ENCODE measurements around the gene CD44. TPM values are rescaled to one million over a fixed set of nuclear protein-coding genes. Genes with fewer than 3 reads are reported as not detected.
A peak's percentile ranks its signal among the peaks of the same experiment; 100 is the strongest.

Gene CD44
- total and polyA plus RNA-seq, 4 donors, result 4.1 to 26.9 (median 14.6) TPM

DNA sequence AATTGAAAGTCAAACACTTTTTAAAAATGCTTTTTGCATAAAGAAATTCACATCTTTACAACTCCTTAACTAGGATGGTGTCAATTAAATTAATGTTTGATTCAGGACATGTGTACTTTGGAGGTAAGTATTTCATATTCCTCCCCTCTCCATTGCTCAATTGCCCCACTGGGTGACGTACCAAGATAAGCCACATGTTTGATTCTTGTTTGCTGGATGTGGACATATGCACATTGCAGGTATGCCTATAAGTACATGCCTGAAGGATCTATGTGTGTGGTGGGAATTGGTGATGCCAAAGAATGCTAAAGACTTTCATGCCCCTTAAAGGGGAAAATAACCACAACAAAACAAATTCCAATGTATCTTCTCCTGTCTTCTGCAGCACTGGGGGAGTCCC is 5.8 kb downstream of the CD44 start:
- no peak for DNase-seq (ENCODE audit: low spot score)
- WGBS, result 35% methylated on average over 1 of the region's 1 CpG
- H3K4me3 ChIP-seq (ENCODE audit: low read depth in 1 of 3, low read length in 3 of 3), result no peak overlapping the region
- H3K4me1 ChIP-seq (ENCODE audit: control insufficient read depth in 4 of 4, insufficient read depth in 4 of 4, low read length in 3 of 4), result peaks cover 0 to 2% (median 0%) of the 10 kb centered on the region in 4 donors
- no peaks in the 10 kb centered on the region for H3K27me3 ChIP-seq (ENCODE audit: control insufficient read depth in 4 of 4, insufficient read depth in 4 of 4, low read length in 3 of 4)
- H3K36me3 ChIP-seq (ENCODE audit: control insufficient read depth in 4 of 4, insufficient read depth in 3 of 4, low read depth in 1 of 4, low read length in 3 of 4), result no peaks in the 10 kb centered on the region
- H3K27ac ChIP-seq (ENCODE audit: low read depth in 1 of 2, low read length in 2 of 2), result peak overlapping the region in 1 of 2 donors; percentile 9
- no peak overlapping the region for H3K9ac ChIP-seq (ENCODE audit: low read depth in 1 of 2, low read length in 2 of 2)
- peaks cover 0 to under 1% (median 0%) of the 10 kb centered on the region in 4 donors for H3K9me3 ChIP-seq (ENCODE audit: control insufficient read depth in 4 of 4, low read length in 3 of 4)
- TF ChIP-seq HNF4G (IDR thresholded peaks at IDR 0.05), result no peak
- no peak for TF ChIP-seq RXRA (IDR thresholded peaks at IDR 0.05)
- no peak for TF ChIP-seq FOXA2 (IDR thresholded peaks at IDR 0.05)
- TF ChIP-seq, protein P1, sequence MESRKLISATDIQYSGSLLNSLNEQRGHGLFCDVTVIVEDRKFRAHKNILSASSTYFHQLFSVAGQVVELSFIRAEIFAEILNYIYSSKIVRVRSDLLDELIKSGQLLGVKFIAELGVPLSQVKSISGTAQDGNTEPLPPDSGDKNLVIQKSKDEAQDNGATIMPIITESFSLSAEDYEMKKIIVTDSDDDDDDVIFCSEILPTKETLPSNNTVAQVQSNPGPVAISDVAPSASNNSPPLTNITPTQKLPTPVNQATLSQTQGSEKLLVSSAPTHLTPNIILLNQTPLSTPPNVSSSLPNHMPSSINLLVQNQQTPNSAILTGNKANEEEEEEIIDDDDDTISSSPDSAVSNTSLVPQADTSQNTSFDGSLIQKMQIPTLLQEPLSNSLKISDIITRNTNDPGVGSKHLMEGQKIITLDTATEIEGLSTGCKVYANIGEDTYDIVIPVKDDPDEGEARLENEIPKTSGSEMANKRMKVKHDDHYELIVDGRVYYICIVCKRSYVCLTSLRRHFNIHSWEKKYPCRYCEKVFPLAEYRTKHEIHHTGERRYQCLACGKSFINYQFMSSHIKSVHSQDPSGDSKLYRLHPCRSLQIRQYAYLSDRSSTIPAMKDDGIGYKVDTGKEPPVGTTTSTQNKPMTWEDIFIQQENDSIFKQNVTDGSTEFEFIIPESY (IDR thresholded peaks at IDR 0.05), result no peak
- no peak for TF ChIP-seq EGR1 (IDR thresholded peaks at IDR 0.05; ENCODE audit: low read depth in 2 of 2)
- no peak for TF ChIP-seq GABPA (IDR thresholded peaks at IDR 0.05 in 1 of 2, conservative IDR thresholded peaks at IDR 0.05 in 1 of 2)
- TF ChIP-seq HNF4A (conservative IDR thresholded peaks at IDR 0.05), result no peak
- TF ChIP-seq TAF1 (conservative IDR thresholded peaks at IDR 0.05), result no peak
- TF ChIP-seq, protein P2, sequence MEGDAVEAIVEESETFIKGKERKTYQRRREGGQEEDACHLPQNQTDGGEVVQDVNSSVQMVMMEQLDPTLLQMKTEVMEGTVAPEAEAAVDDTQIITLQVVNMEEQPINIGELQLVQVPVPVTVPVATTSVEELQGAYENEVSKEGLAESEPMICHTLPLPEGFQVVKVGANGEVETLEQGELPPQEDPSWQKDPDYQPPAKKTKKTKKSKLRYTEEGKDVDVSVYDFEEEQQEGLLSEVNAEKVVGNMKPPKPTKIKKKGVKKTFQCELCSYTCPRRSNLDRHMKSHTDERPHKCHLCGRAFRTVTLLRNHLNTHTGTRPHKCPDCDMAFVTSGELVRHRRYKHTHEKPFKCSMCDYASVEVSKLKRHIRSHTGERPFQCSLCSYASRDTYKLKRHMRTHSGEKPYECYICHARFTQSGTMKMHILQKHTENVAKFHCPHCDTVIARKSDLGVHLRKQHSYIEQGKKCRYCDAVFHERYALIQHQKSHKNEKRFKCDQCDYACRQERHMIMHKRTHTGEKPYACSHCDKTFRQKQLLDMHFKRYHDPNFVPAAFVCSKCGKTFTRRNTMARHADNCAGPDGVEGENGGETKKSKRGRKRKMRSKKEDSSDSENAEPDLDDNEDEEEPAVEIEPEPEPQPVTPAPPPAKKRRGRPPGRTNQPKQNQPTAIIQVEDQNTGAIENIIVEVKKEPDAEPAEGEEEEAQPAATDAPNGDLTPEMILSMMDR (IDR thresholded peaks at IDR 0.05; ENCODE audit: low read depth, low read length, missing input control), result no peak
- TF ChIP-seq, protein P3, sequence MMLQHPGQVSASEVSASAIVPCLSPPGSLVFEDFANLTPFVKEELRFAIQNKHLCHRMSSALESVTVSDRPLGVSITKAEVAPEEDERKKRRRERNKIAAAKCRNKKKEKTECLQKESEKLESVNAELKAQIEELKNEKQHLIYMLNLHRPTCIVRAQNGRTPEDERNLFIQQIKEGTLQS (IDR thresholded peaks at IDR 0.05), result no peak
- no peak for TF ChIP-seq SP1 (IDR thresholded peaks at IDR 0.05)
- TF ChIP-seq JUND (IDR thresholded peaks at IDR 0.05), result no peak
- no peak for TF ChIP-seq NR2F2 (IDR thresholded peaks at IDR 0.05)
- TF ChIP-seq, protein P4, sequence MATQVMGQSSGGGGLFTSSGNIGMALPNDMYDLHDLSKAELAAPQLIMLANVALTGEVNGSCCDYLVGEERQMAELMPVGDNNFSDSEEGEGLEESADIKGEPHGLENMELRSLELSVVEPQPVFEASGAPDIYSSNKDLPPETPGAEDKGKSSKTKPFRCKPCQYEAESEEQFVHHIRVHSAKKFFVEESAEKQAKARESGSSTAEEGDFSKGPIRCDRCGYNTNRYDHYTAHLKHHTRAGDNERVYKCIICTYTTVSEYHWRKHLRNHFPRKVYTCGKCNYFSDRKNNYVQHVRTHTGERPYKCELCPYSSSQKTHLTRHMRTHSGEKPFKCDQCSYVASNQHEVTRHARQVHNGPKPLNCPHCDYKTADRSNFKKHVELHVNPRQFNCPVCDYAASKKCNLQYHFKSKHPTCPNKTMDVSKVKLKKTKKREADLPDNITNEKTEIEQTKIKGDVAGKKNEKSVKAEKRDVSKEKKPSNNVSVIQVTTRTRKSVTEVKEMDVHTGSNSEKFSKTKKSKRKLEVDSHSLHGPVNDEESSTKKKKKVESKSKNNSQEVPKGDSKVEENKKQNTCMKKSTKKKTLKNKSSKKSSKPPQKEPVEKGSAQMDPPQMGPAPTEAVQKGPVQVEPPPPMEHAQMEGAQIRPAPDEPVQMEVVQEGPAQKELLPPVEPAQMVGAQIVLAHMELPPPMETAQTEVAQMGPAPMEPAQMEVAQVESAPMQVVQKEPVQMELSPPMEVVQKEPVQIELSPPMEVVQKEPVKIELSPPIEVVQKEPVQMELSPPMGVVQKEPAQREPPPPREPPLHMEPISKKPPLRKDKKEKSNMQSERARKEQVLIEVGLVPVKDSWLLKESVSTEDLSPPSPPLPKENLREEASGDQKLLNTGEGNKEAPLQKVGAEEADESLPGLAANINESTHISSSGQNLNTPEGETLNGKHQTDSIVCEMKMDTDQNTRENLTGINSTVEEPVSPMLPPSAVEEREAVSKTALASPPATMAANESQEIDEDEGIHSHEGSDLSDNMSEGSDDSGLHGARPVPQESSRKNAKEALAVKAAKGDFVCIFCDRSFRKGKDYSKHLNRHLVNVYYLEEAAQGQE (IDR thresholded peaks at IDR 0.05), result no peak

DNA sequence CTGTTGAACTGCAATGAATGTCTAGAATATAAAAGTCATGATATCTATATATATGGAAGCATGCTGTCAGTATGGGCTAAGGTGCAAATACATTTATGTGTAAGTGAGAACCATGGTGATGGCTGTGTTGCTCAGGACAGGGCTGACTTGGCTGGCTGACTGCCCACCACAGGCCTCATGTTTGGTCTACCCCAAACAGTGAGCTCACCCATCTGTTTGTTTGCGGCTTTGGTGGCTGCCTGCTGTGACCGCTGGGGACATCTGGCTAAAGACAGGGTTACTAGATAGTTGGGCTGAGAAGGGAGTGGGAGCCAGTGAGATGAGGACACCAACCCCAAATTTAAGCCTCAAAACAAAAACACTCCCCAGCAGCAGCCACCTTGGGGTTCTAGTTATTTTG is 6.3 kb downstream of the CD44 start:
- Histone ChIP-seq H3K9ac (ENCODE audit: low read depth in 1 of 2, low read length in 2 of 2) (no peak overlapping the region), H3K36me3 (ENCODE audit: control insufficient read depth in 4 of 4, insufficient read depth in 3 of 4, low read depth in 1 of 4, low read length in 3 of 4) (no peaks in the 10 kb centered on the region), H3K27me3 (ENCODE audit: control insufficient read depth in 4 of 4, insufficient read depth in 4 of 4, low read length in 3 of 4) (no peaks in the 10 kb centered on the region), H3K4me1 (ENCODE audit: control insufficient read depth in 4 of 4, insufficient read depth in 4 of 4, low read length in 3 of 4) (peaks cover 0 to 2% (median 0%) of the 10 kb centered on the region in 4 donors), H3K9me3 (ENCODE audit: control insufficient read depth in 4 of 4, low read length in 3 of 4) (peaks cover 0 to 2% (median 0%) of the 10 kb centered on the region in 4 donors), H3K4me3 (ENCODE audit: low read depth in 1 of 3, low read length in 3 of 3) (no peak overlapping the region), H3K27ac (ENCODE audit: low read depth in 1 of 2, low read length in 2 of 2) (no peak overlapping the region)
- no peak for DNase-seq (ENCODE audit: low spot score)
- 79% methylated on average over 2 of the region's 2 CpGs for WGBS
- TF ChIP-seq FOXA2 (IDR thresholded peaks at IDR 0.05), result no peak
- TF ChIP-seq, protein P1 (IDR thresholded peaks at IDR 0.05), result no peak
- TF ChIP-seq FOXA1 (IDR thresholded peaks at IDR 0.05), result no peak
- no peak for TF ChIP-seq HNF4A (conservative IDR thresholded peaks at IDR 0.05)
- TF ChIP-seq, protein P2 (IDR thresholded peaks at IDR 0.05; ENCODE audit: low read depth, low read length, missing input control), result no peak
- TF ChIP-seq JUND (IDR thresholded peaks at IDR 0.05), result no peak
- TF ChIP-seq, protein P5, sequence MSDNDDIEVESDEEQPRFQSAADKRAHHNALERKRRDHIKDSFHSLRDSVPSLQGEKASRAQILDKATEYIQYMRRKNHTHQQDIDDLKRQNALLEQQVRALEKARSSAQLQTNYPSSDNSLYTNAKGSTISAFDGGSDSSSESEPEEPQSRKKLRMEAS (IDR thresholded peaks at IDR 0.05), result no peak
- TF ChIP-seq SP1 (IDR thresholded peaks at IDR 0.05), result no peak
- no peak for TF ChIP-seq GABPA (IDR thresholded peaks at IDR 0.05 in 1 of 2, conservative IDR thresholded peaks at IDR 0.05 in 1 of 2)
- TF ChIP-seq HNF4G (IDR thresholded peaks at IDR 0.05), result no peak
- TF ChIP-seq RAD21 (IDR thresholded peaks at IDR 0.05), result no peak
